GM12878 (cell line): ENCODE data around the gene PMP22. TPM values are rescaled to one million over a fixed set of nuclear protein-coding genes. Genes with fewer than 3 reads are reported as not detected.

Experiments used
- ATAC-seq: fragments of 200-7000 bp; cut with Tn5 transposase; 3 replicates; pipeline ENCODE4 v1.9.1; 2020; ENCODE audit warnings: mild to moderate bottlenecking, moderate library complexity
- BruUV-seq: library from RNA; stranded (reverse); fragments of 400-500 nt; replicated peaks from 2 replicates; lab custom pipeline; 2021; lab: Mats Ljungman, UMichigan
- CTCF ChIA-PET: fragments of 300-600 bp; sonication (Branson Sonifier 250); formaldehyde crosslinking; extraction: SDS; loops from one replicate; lab custom pipeline; 2021; ENCODE audit warnings: inconsistent platforms; lab: Yijun Ruan, JAX
- POLR2A ChIA-PET: fragments of 350-600 bp; formaldehyde crosslinking; extraction: SDS; loops from one replicate; lab custom pipeline; 2021; ENCODE audit warnings: inconsistent platforms; lab: Charles Lee
- RAD21 ChIA-PET: fragments of 300-600 bp; sonication (Branson Sonifier 250); formaldehyde crosslinking; loops from one replicate; lab custom pipeline; 2023; ENCODE audit warnings: antibody characterized with exemption; ENCODE audit not compliant: unreplicated experiment; lab: Charles Lee
- SMC1A ChIA-PET: fragments of 300-600 bp; sonication (Branson Sonifier 250); formaldehyde crosslinking; loops from one replicate; lab custom pipeline; 2023; ENCODE audit not compliant: unreplicated experiment, uncharacterized antibody; lab: Charles Lee
- DNase-seq: peaks from one replicate; pipeline ENCODE4 v3.0.0-alpha.2; 2011; ENCODE audit warnings: low read depth, low spot score
- FAIRE-seq: peaks from 3 replicates; lab custom pipeline; 2011; peaks lifted over from hg19 to GRCh38; lab: Jason Lieb, UNC
- H2AFZ ChIP-seq: 2 replicates; pipeline ENCODE4 v1.6.0; 2011; ENCODE audit warnings: low read depth, low read length, control low read depth; ENCODE audit not compliant: control insufficient read depth
- H3K27ac ChIP-seq: 2 replicates; pipeline ENCODE4 v1.5.1; 2011; ENCODE audit warnings: control low read depth; ENCODE audit not compliant: control insufficient read depth, insufficient read depth
- H3K27me3 ChIP-seq, 2 experiments: replicated peaks in 1 of 2; 2 replicates each; pipeline versions ENCODE4 v1.6.0 to v1.6.1; 2011; ENCODE audit warnings: low read length in 1 of 2; ENCODE audit not compliant: control insufficient read depth in 2 of 2, insufficient read depth in 2 of 2
- H3K36me3 ChIP-seq, 2 experiments: 2 replicates each; pipeline ENCODE4 v1.5.1; 2011; ENCODE audit warnings: low read length in 1 of 2; ENCODE audit not compliant: control insufficient read depth in 2 of 2, insufficient read depth in 2 of 2
- H3K4me1 ChIP-seq: 2 replicates; pipeline ENCODE4 v1.6.1; 2011; ENCODE audit warnings: mild to moderate bottlenecking, low read length, moderate library complexity, mixed read lengths; ENCODE audit not compliant: control insufficient read depth, insufficient read depth
- H3K4me2 ChIP-seq: 2 replicates; pipeline ENCODE4 v1.6.0; 2011; ENCODE audit warnings: control low read depth; ENCODE audit not compliant: control insufficient read depth, insufficient read depth
- H3K4me3 ChIP-seq: fragments of 200-600 bp; sonication (generic); 2 replicates; pipeline ENCODE4 v1.5.1; 2016
- H3K79me2 ChIP-seq: 2 replicates; pipeline ENCODE4 v1.6.0; 2011; ENCODE audit warnings: low read length; ENCODE audit not compliant: control insufficient read depth, insufficient read depth
- H3K9ac ChIP-seq: 2 replicates; pipeline ENCODE4 v1.8.0; 2011; ENCODE audit warnings: low read length, control low read depth, mixed read lengths; ENCODE audit not compliant: control insufficient read depth, insufficient read depth
- H3K9me3 ChIP-seq: replicated peaks from 3 replicates; pipeline ENCODE4 v1.5.1; 2011; ENCODE audit warnings: mild to moderate bottlenecking, low read length; ENCODE audit not compliant: control insufficient read depth, insufficient read depth
- H4K20me1 ChIP-seq: 2 replicates; pipeline ENCODE4 v1.6.0; 2011; ENCODE audit not compliant: control insufficient read depth, insufficient read depth
- FOS ChIP-seq: IDR thresholded peaks from 3 replicates; pipeline ENCODE4 v1.6.1; 2011; ENCODE audit warnings: borderline replicate concordance; ENCODE audit not compliant: insufficient read length; ENCODE audit errors: extremely low read depth
- MEF2A ChIP-seq: IDR thresholded peaks from 2 replicates; pipeline ENCODE4 v1.6.1; 2011; ENCODE audit warnings: low read depth, mild to moderate bottlenecking, low read length, moderate library complexity; ENCODE audit not compliant: insufficient read depth
- SMARCA5 ChIP-seq: fragments of 450-650 bp; IDR thresholded peaks from 2 replicates; pipeline ENCODE4 v1.6.1; 2017; ENCODE audit warnings: mild to moderate bottlenecking
- TARDBP ChIP-seq: IDR thresholded peaks from 2 replicates; pipeline ENCODE4 v1.6.1; 2016; ENCODE audit warnings: borderline replicate concordance
- TCF7 ChIP-seq: IDR thresholded peaks from 2 replicates; pipeline ENCODE4 v1.6.1; 2014; ENCODE audit warnings: antibody characterized with exemption, borderline replicate concordance
- YBX1 ChIP-seq: fragments of 450-650 bp; IDR thresholded peaks from 2 replicates; pipeline ENCODE4 v1.6.1; 2016; ENCODE audit warnings: antibody characterized with exemption
- ZBED1 ChIP-seq: IDR thresholded peaks from 2 replicates; pipeline ENCODE4 v1.6.1; 2016; ENCODE audit warnings: borderline replicate concordance
- WGBS: methylation state at CpG from one replicate; pipeline ENCODE4 v1.1.6; 2016; ENCODE audit warnings: low lambda C conversion rate; ENCODE audit not compliant: insufficient replicate concordance, insufficient coverage; ENCODE audit errors: missing lambda C conversion rate; 5-methylcytosine and 5-hydroxymethylcytosine counted together
- in situ Hi-C: fragments of 300-500 bp; cut with MboI; formaldehyde crosslinking; loops from 9 replicates; pipeline ENCODE4 v1.14.3; 2018; ENCODE audit warnings: mixed read lengths
- intact Hi-C: fragments of 100-400 bp; cut with micrococcal nuclease; formaldehyde crosslinking; loops from one replicate; pipeline ENCODE4 v1.14.2; 2022; ENCODE audit not compliant: unreplicated experiment
- polyA plus RNA-seq, 11 experiments: library from polyadenylated mRNA; depleted of rRNA in 4 of 11; unstranded in 6 of 11; stranded (reverse) in 5 of 11; fragments of >200 nt; fragmentation: Nextera tagmentation in 4 of 11; fragmentation: Illumina TruSeq in 1 of 11; extraction: Ambion mirVana in 4 of 11; extraction: Trizol in 1 of 11; gene quantifications; 1 replicate in 1 of 11; 2 replicates in 10 of 11; pipeline versions ENCODE4 v1.2.1 to v1.2.3, GENCODE V29; 2011 to 2016; ENCODE audit warnings: inconsistent platforms in 2 of 11, missing spikeins in 2 of 11, low read depth in 1 of 11
- total RNA-seq, 4 experiments: library from RNA; depleted of rRNA in 3 of 4; stranded (reverse); fragments of >200 nt in 3 of 4; fragmentation: Illumina TruSeq in 1 of 4; extraction: Trizol in 1 of 4; gene quantifications; 2 replicates each; pipeline versions ENCODE4 v1.2.1 to v1.2.3, GENCODE V29; 2013 to 2021
- TF ChIP-seq, protein P1 (sequence below): fragments of 450-650 bp; formaldehyde crosslinking; IDR thresholded peaks from 2 replicates; pipeline ENCODE4 v1.5.0; 2022; ENCODE audit warnings: mild to moderate bottlenecking, missing genetic modification characterization
- TF ChIP-seq, protein P2 (sequence below): IDR thresholded peaks from 2 replicates; pipeline ENCODE4 v1.6.1; 2011; ENCODE audit warnings: borderline replicate concordance, low read depth, mild to moderate bottlenecking, moderate library complexity, low read length; ENCODE audit not compliant: insufficient read depth, poor library complexity, severe bottlenecking
- TF ChIP-seq, protein P3 (sequence below): fragments of 450-650 bp; IDR thresholded peaks from 2 replicates; pipeline ENCODE4 v1.6.1; 2016; ENCODE audit warnings: mild to moderate bottlenecking
- TF ChIP-seq, protein P4 (sequence below): fragments of 450-650 bp; IDR thresholded peaks from 2 replicates; pipeline ENCODE4 v1.6.1; 2014; ENCODE audit warnings: mild to moderate bottlenecking

The PMP22 gene
- total and polyA plus RNA-seq, 10 of the 15 experiments (the other 5 are each of a cell fraction or from before 2014, with no cell fraction given) = 0.59 TPM; not detected in 9

DNA sequence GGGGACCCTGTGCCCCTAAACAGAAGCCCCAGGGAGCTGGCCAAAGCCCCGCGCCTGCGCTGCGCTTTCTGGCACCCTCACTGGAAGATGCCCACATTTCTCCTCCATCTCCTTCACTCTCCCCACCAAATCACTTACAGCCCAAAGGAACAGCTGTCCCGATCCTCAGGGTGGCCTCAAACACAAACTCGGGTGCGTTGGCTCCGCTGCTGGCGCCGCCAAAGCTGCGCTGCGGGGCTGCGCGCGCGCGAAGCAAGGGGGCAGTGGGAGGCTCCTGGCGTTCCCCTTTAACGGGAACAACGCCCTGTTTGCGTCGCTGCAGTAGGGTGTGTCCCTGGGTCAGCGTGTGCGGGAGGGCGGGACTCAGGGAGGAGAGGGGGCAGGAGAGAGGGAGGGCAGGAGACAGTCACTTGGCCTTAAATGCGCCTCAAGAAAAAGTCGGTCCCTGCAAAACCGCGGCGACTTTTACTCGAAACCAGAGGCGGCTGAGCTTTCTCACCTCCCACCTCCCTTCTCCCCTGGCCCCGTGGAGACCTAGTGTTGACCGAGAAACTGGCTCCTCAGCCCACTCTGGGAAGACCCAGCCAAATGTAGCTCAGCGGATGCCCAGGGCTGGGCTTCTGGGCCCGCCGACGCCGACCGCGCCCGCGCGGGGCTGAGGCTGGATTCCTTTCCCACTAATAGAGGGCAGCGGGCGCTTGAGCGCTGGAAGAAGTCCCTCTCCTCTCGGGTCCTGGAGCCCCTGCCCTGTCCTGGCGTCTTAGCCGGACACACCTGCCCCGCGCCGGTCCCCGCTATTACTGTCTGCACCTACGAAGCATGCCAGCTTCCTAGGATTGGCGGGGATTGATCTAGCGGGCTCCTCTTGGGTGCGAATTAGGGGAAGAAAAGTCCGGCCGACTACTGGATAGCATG is 2.6 kb downstream of the PMP22 start (continued):
- TF ChIP-seq, protein P1, sequence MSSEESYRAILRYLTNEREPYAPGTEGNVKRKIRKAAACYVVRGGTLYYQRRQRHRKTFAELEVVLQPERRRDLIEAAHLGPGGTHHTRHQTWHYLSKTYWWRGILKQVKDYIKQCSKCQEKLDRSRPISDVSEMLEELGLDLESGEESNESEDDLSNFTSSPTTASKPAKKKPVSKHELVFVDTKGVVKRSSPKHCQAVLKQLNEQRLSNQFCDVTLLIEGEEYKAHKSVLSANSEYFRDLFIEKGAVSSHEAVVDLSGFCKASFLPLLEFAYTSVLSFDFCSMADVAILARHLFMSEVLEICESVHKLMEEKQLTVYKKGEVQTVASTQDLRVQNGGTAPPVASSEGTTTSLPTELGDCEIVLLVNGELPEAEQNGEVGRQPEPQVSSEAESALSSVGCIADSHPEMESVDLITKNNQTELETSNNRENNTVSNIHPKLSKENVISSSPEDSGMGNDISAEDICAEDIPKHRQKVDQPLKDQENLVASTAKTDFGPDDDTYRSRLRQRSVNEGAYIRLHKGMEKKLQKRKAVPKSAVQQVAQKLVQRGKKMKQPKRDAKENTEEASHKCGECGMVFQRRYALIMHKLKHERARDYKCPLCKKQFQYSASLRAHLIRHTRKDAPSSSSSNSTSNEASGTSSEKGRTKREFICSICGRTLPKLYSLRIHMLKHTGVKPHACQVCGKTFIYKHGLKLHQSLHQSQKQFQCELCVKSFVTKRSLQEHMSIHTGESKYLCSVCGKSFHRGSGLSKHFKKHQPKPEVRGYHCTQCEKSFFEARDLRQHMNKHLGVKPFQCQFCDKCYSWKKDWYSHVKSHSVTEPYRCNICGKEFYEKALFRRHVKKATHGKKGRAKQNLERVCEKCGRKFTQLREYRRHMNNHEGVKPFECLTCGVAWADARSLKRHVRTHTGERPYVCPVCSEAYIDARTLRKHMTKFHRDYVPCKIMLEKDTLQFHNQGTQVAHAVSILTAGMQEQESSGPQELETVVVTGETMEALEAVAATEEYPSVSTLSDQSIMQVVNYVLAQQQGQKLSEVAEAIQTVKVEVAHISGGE = no peak

DNA sequence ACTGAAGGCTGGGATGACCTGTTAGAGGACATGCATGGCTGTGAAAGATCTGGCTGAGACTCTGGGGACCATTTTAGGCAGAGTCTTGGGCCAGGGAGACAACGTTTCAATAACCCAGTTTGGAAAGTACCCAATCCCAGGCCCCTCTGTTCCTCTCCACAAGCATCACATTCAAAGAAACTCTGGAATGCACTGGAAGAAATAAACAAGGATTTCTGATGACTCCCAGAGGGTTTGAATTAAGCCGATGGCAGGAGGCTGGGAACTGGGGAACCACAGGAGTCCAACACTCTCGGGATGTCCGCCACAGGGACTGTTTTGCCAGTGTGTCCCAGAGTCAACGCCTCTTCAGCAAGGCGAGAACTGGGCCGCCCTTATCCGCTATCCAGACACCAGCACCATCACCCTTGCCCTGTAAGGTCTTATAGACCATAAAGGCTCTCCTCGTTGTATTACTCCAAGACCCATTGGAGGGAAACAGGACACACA is 3.3 kb downstream of the PMP22 start:
- POLR2A ChIA-PET = no interaction called here
- no peaks in the 10 kb centered on the region for H3K79me2 ChIP-seq
- WGBS = 2% methylated on average over 9 of the region's 9 CpGs
- CTCF ChIA-PET = no interaction called here
- no peak overlapping the region for H3K4me3 ChIP-seq
- FAIRE-seq (no peak), ATAC-seq (no peak), DNase-seq (no peak)
- H3K9me3 ChIP-seq = no peaks in the 10 kb centered on the region
- H3K36me3 ChIP-seq = no peaks in the 10 kb centered on the region
- no peak overlapping the region for H2AFZ ChIP-seq
- BruUV-seq = no TSS peak
- in situ Hi-C loops (loop anchor here (25.0 kb wide), 1 partner anchor 725 kb away; the partner anchor contains the start of genes TTC19 and ZSWIM7), intact Hi-C loops (no loop called here)
- TF ChIP-seq, protein P2, sequence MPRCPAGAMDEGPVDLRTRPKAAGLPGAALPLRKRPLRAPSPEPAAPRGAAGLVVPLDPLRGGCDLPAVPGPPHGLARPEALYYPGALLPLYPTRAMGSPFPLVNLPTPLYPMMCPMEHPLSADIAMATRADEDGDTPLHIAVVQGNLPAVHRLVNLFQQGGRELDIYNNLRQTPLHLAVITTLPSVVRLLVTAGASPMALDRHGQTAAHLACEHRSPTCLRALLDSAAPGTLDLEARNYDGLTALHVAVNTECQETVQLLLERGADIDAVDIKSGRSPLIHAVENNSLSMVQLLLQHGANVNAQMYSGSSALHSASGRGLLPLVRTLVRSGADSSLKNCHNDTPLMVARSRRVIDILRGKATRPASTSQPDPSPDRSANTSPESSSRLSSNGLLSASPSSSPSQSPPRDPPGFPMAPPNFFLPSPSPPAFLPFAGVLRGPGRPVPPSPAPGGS = no peak
- TF ChIP-seq ZBED1 = no peak
- no peak for TF ChIP-seq TCF7
- TF ChIP-seq, protein P3, sequence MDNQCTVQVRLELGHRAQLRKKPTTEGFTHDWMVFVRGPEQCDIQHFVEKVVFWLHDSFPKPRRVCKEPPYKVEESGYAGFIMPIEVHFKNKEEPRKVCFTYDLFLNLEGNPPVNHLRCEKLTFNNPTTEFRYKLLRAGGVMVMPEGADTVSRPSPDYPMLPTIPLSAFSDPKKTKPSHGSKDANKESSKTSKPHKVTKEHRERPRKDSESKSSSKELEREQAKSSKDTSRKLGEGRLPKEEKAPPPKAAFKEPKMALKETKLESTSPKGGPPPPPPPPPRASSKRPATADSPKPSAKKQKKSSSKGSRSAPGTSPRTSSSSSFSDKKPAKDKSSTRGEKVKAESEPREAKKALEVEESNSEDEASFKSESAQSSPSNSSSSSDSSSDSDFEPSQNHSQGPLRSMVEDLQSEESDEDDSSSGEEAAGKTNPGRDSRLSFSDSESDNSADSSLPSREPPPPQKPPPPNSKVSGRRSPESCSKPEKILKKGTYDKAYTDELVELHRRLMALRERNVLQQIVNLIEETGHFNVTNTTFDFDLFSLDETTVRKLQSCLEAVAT = no peak
- TF ChIP-seq MEF2A = no peak
- no peak for TF ChIP-seq FOS
- no peak for TF ChIP-seq TARDBP
- TF ChIP-seq, protein P4, sequence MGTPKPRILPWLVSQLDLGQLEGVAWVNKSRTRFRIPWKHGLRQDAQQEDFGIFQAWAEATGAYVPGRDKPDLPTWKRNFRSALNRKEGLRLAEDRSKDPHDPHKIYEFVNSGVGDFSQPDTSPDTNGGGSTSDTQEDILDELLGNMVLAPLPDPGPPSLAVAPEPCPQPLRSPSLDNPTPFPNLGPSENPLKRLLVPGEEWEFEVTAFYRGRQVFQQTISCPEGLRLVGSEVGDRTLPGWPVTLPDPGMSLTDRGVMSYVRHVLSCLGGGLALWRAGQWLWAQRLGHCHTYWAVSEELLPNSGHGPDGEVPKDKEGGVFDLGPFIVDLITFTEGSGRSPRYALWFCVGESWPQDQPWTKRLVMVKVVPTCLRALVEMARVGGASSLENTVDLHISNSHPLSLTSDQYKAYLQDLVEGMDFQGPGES = no peak
- no peak for TF ChIP-seq YBX1
- TF ChIP-seq SMARCA5 = no peak
- SMC1A ChIA-PET = no interaction called here
- no peaks in the 10 kb centered on the region for H4K20me1 ChIP-seq
- peaks cover 0 to 2% of the 10 kb centered on the region in 2 experiments; a peak in 3 of 4 replicates for H3K27me3 ChIP-seq
- no peak overlapping the region for H3K27ac ChIP-seq
- RAD21 ChIA-PET = no interaction called here
- H3K4me1 ChIP-seq = no peaks in the 10 kb centered on the region
- H3K9ac ChIP-seq = no peak overlapping the region
- no peak overlapping the region for H3K4me2 ChIP-seq
